ENCODE data around the gene HSBP1. TPM values are rescaled to one million over a fixed set of nuclear protein-coding genes. Genes with fewer than 3 reads are reported as not detected.

Gene HSBP1
- polyA plus RNA-seq, 4 donors: 169 to 263 (median 199) TPM

Other genes starting within 250 kb of the HSBP1 start
- 1 to 10 TPM; 2.1 to 5.9 (median 4.1) TPM for gene MLYCD, start 91.1 kb downstream of the HSBP1 start, polyA plus RNA-seq (ENCODE audit: insufficient read length in 4 of 4)
- under 1 TPM; 0.34 to 0.73 (median 0.50) TPM for gene OSGIN1, start 145.3 kb downstream of the HSBP1 start, polyA plus RNA-seq (ENCODE audit: insufficient read length in 4 of 4)
- gene NECAB2, start 160.3 kb downstream of the HSBP1 start, polyA plus RNA-seq (ENCODE audit: insufficient read length in 4 of 4): 1 to 10 TPM in 3 of 4 donors, under 1 TPM in 1; 0.97 to 4.4 (median 2.8) TPM
- gene SLC38A8, start 234.8 kb downstream of the HSBP1 start, polyA plus RNA-seq (ENCODE audit: insufficient read length in 4 of 4): not detected